ENCODE results near the gene APOL5.

The APOL5 gene

DNA sequence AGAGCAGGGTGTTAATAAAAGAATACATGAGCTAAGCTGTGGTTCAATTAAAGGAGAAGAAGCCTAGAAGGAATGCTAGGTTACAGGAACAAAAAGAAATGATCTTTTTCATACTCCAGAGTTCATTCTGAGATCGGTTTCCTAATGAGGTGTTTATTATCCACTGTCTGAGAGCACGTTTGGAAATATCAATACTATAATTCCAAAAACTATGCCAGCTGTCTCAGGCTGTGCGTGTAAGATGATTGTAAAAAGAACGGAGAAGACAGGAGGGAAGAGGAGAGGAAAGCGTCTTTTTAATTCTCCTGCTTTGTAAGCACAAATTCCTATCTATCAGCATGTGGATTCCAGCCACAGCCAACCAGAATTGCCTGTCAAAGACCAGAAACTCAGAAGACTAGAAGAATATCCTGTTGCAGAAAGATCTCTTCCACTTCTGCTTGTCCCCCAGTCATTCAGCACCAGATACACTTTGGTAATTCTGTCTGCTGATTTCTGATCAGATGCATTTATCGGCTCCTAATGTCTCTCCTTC, 25.7 kb downstream of the APOL5 start:
- no peak for DNase-seq

- DNase-seq: no peak
Observed at GRCh38 chr22:35746248-35746647, 28.6 kb downstream of the APOL5 start.

DNA sequence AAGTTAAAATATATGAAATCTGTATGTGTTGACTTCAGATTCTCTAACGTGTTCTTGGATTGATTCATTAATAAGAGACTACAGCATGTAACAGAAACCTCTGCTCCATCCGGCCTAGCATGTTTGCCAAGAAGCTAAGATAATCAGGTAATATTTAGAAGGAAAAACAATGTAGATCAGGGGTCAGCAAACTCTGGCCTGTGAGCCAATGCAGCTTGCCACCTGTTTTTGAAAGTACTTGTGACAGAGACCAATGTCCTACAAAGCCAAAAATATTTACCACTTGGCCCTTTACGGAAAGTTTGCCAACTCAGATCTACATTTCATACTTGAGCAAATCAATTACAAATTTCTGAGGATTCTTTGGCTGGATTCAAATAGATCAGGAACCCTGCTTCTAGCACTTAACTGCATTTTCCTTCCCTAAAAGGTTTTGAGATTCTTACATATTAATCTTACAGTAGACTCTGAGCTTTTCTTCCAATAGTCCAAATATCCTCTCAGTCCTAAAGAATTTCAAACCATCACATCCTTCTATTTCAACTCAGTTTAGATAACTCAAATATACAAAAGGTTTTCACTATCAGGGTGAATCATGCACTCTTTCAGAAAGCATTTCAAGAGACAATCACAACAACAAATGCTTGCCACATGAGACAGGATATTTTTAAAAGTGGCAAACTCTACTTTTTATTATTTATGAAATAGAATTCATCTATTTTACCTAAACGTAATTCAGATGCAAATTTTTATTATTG, 29.5 kb downstream of the APOL5 start:
- no peak for DNase-seq

DNA sequence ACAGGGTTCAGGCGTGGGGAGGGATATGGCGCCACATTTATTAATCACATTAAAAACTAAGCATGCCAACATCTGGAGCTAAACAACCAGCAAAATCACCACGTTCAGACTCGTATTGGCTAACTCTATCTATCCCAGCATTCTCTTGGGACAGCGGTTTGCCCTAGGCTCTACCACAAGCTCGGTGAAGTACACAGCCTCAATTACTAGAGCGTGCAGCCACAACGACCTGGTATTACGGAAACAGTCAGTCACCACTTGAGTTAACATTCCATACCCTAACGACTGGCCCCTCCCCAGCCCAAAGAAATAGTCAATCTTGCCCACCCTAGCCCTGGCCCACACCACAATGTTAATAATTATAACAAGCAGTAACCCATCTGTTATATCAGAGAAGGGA, 32.1 kb downstream of the APOL5 start:
- DNase-seq: no peak

DNA sequence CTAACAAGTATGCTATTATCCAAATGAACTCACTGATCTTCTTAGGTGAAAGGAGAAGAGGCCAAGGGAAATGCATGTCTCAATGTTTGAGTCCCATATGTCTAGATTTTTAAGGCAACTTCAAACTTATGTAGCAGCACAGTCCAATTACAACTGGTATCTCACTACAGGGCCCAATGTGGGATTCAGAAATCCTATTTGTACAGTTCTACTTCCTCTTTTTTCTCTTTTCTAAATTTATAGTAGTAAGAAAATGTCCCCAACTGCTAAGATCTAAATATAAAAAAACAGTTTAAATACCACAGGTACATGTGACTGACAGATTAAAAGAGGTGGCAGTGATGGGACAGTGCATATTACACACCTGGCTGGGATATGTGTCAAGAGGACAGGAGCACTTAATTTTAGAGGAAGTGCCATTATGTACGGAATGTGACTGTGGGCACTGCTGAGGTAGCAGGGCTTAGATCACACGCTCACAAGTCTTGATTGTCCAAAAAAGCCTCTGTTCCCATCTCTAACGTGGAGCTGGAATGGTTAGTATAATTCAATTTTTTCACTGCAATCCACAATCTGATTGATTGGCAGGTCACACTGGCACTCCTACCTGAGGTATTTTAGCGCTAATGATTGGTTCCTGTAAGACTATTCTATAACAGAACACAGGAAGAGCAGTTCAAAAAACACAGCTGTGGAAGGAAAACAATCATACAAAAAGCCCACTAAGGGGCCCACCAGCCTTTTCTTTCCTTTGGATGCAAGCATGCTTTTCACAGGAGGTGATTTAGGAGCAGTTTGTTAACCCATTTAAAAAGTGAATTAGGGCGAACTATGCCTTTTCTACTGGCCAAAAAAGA, 34.6 kb downstream of the APOL5 start:
- DNase-seq: no peak

DNA sequence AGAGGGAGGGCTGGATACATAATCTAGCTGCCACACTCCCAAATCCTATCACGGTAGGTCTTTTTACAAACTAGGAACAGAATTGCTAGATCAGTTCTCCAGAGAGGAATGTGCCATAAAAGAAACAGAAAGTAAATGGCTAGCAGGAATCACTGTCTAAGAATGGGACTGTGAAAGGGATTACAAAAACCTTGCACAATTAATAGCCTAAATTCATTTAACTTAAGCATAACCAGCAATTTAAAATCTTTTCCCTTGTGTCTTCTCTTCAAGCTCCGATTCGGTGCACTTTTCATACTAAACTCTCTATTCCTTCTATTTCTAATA, 35.2 kb downstream of the APOL5 start:
- DNase-seq: no peak

DNA sequence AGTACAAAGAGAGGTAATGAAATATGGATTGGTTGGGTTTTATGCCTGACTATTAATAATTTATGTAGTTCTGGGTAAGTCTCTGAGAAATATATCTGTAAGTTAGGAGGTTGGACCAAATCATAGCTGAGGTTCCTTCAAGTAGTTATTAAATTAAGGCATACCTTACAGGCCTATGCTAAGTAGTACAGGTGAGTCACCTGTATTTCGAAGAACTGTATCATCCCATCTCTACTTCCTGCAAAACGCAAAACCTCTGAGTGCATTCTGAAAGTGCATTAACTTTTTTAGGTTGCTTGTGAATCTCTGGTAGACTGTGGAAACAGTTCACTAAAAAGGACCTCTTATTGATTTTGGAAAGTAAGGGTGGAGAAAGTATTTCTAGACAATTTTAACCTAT, 37.1 kb downstream of the APOL5 start:
- no peak for DNase-seq

- DNase-seq: no peak
Observed at GRCh38 chr22:35756722-35757121, 39.0 kb downstream of the APOL5 start.

DNA sequence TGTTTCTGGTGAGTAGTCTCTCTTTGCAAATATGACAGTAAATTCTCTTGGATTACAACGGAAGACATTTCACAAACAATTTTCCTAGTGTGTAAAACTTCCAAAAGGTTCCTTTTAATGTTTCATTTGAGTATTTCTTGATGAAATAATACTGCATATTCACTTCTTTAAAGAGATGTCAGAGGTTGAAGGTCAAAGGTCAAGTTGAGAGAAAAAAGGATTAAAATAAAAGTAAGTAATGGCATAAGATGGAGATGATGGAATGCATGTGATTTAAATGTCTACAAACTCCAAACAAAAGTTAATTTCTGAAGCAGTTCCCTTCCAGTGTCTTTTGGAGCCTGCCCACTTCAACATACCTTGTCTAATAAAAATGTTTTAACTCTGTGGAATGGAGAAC, 40.7 kb downstream of the APOL5 start:
- no peak for DNase-seq

DNA sequence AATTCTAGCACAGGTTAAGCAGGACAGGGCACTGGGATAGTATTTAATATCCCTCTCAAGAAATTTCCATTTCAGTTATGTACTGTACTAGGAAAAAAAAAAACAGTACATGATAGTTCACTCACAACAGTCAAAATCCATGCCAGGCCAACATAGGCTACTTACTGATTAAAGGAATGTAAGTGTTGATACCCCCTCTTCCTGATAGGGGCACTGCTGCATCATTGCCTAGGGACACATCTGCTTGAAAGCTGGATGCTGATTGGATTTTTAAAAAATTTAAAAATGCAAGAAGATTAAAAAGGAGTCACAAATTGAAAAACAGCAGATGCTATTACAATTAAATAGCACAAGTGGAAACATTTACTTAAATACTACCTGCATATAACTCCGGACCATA, 43.4 kb downstream of the APOL5 start:
- DNase-seq: no peak

GRCh38 chr22:35766654-35767580, 49.2 kb downstream of the APOL5 start:
- no peak for DNase-seq

DNA sequence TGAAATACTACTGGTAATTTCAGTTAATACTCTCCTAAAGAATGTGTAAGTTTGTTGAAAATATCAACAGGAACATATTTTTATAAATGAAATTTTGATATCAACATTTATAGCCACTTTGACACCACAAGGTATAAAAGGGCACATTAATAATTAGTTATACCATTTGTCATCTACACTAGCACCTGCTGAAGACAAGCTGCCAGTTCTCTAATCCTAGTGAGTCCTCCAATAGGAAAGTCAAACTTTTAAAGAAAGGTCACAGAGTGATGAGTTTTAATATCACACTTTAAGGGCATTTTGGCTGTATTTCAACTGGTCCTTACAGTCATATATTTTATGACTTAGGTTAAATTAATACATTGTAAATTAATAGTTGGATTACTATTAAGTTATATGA, 52.3 kb downstream of the APOL5 start:
- DNase-seq: no peak

GRCh38 chr22:35775339-35775738, 57.7 kb downstream of the APOL5 start:
- DNase-seq: no peak

DNA sequence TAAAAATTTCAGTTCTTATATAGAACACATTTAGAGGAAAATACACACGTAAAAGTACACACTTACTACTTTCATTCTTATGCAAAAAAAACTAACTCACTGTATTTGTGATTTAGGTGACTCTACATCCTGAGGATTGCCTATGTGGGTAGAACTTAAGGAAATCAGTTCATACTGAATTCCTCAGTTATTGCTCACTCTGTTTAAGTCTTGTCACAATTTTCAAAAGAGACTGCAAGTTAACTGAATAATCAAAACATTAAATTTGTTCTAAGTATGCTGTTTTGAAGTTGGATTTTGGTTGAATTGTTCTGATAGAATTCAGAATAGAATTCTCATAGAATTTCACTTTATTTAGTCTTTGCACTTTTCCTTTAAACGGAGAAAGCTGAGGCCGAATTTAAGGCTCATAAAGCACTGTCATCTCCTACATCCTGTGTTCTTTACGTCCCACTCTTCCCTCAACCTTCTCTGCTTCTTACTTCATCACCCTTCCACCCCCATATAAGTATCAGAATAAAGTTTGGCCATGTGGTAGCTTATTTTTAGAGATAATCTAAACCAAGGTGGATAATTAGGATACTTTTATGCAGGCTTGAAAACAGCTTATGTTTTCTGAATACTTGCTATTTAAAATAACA, 59.8 kb downstream of the APOL5 start:
- no peak for DNase-seq
